Common myeloid progenitor, CD34-positive (primary cell): ENCODE data around the gene PPP4R1.

Experiments
- CTCF ChIA-PET: fragments of 350-600 bp; sonication (Branson Sonifier 250); formaldehyde crosslinking; loops from one replicate; lab custom pipeline; 2021; ENCODE audit warnings: antibody characterized with exemption; lab: Charles Lee
- POLR2A ChIA-PET: fragments of 350-600 bp; sonication (Branson Sonifier 250); formaldehyde crosslinking; loops from one replicate; lab custom pipeline; 2021; ENCODE audit warnings: antibody characterized with exemption; lab: Charles Lee
- DNase-seq, 3 donors: peaks; one replicate each; pipeline versions ENCODE4 v3.0.0 to v3.0.0-alpha.2; 2013
- H3K27ac ChIP-seq, 2 experiments: 1 replicate in 1 of 2; 2 replicates in 1 of 2; pipeline ENCODE4 v1.7.0; 2013; ENCODE audit warnings: inconsistent platforms in 2 of 2, low read length in 2 of 2, mild to moderate bottlenecking in 2 of 2, low read depth in 1 of 2, moderate library complexity in 1 of 2; ENCODE audit not compliant: severe bottlenecking in 2 of 2, insufficient read depth in 1 of 2, poor library complexity in 1 of 2
- H3K27me3 ChIP-seq, 5 experiments: replicated peaks in 2 of 5; 1 replicate in 3 of 5; 2 replicates in 2 of 5; pipeline versions ENCODE4 v1.6.1 to v1.7.0; 2013; ENCODE audit warnings: low read length in 4 of 5, mild to moderate bottlenecking in 2 of 5, moderate library complexity in 2 of 5, inconsistent platforms in 1 of 5; ENCODE audit not compliant: insufficient read depth in 5 of 5, control insufficient read depth in 4 of 5
- H3K36me3 ChIP-seq, 4 experiments: 1 replicate in 2 of 4; 2 replicates in 2 of 4; pipeline versions ENCODE4 v1.6.1 to v1.7.0; 2013; ENCODE audit warnings: low read length in 3 of 4, control low read depth in 1 of 4, mild to moderate bottlenecking in 1 of 4; ENCODE audit not compliant: control insufficient read depth in 4 of 4, insufficient read depth in 4 of 4
- H3K4me1 ChIP-seq, 4 experiments: 1 replicate in 3 of 4; 2 replicates in 1 of 4; pipeline versions ENCODE4 v1.6.1 to v1.7.1; 2013; ENCODE audit warnings: low read length in 3 of 4, mild to moderate bottlenecking in 3 of 4, control low read depth in 1 of 4, inconsistent platforms in 1 of 4, moderate library complexity in 1 of 4; ENCODE audit not compliant: control insufficient read depth in 4 of 4, insufficient read depth in 4 of 4; ENCODE audit errors: control extremely low read depth in 1 of 4
- H3K4me3 ChIP-seq, 7 experiments: 1 replicate in 4 of 7; 2 replicates in 3 of 7; pipeline versions ENCODE4 v1.5.1 to v1.7.0; 2013; ENCODE audit warnings: mild to moderate bottlenecking in 7 of 7, low read length in 6 of 7, moderate library complexity in 6 of 7, inconsistent platforms in 2 of 7, low read depth in 2 of 7, control low read depth in 1 of 7; ENCODE audit not compliant: insufficient read depth in 4 of 7, control insufficient read depth in 1 of 7; ENCODE audit errors: extremely low read depth in 1 of 7
- H3K9me3 ChIP-seq, 5 experiments: 1 replicate in 4 of 5; 2 replicates in 1 of 5; pipeline versions ENCODE4 v1.6.1 to v1.7.1; 2013; ENCODE audit warnings: low read length in 4 of 5, mild to moderate bottlenecking in 2 of 5, inconsistent platforms in 1 of 5, low read depth in 1 of 5, moderate library complexity in 1 of 5; ENCODE audit not compliant: control insufficient read depth in 4 of 5, insufficient read depth in 2 of 5; ENCODE audit errors: control extremely low read depth in 1 of 5
- WGBS: methylation state at CpG from one replicate; pipeline ENCODE4 v1.1.5; 2013; ENCODE audit not compliant: insufficient coverage; 5-methylcytosine and 5-hydroxymethylcytosine counted together

PPP4R1 gene

GRCh38 chr18:9558387-9559064, 55.8 kb downstream of the PPP4R1 start:
- no peak overlapping the region for H3K27ac ChIP-seq

GRCh38 chr18:9557250-9557943, 57.0 kb downstream of the PPP4R1 start:
- no peak for DNase-seq
- H3K36me3 ChIP-seq: peaks cover 21 to 92% (median 49%) of the 10 kb centered on the region in 4 experiments

More at GRCh38 chr18:9558387-9559064, 55.8 kb downstream of the PPP4R1 start:
- DNase-seq: no peak
- H3K4me1 ChIP-seq: no peaks in the 10 kb centered on the region
- H3K9me3 ChIP-seq: no peaks in the 10 kb centered on the region
- WGBS: 100% methylated on average over 1 of the region's 4 CpGs
- ChIA-PET CTCF (no interaction called here), POLR2A (no interaction called here)
- peaks cover 18 to 92% (median 48%) of the 10 kb centered on the region in 4 experiments for H3K36me3 ChIP-seq
- H3K27me3 ChIP-seq: no peaks in the 10 kb centered on the region
- H3K4me3 ChIP-seq: no peak overlapping the region

DNA sequence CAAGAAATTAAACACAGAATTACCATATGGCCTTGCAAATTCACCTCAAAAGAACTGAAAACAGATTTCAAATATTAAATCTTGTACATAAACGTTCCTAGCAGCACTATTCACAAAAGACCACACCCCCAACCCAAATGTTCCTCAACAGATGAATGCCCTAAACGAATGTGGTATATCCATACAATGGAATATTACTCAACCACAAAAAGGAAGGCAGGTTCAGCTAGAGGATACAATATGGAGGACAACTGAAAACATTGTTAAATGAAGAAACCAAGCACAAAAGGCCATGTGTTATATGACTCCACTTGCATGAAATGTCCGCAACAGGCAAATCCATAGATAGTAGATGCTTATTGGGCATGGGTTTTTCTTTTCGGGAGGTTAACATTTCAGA, 61.7 kb downstream of the PPP4R1 start:
- DNase-seq: no peak
- WGBS: no CpG with 5 or more reads among the region's 4 CpGs
- CTCF ChIA-PET: interaction anchor here (1.1 to 2.0 kb wide), 2 partner anchors 8 to 10 kb away, joined by 4 to 7 read pairs; no protein-coding TSS in a partner anchor

More at GRCh38 chr18:9557250-9557943, 57.0 kb downstream of the PPP4R1 start:
- Histone ChIP-seq H3K27ac (no peak overlapping the region), H3K9me3 (peaks cover 0 to 7% (median 3%) of the 10 kb centered on the region in 5 experiments), H3K4me3 (no peak overlapping the region), H3K4me1 (no peaks in the 10 kb centered on the region), H3K27me3 (no peaks in the 10 kb centered on the region)
- 99% methylated on average over 9 of the region's 13 CpGs for WGBS
- ChIA-PET CTCF (no interaction called here), POLR2A (interaction anchor here (0.6 kb wide), 1 partner anchor 9 kb away, joined by 3 read pairs; no protein-coding TSS in a partner anchor)

GRCh38 chr18:9552191-9552590, 62.2 kb downstream of the PPP4R1 start:
- ChIA-PET CTCF (interaction anchor here (2.0 kb wide), 1 partner anchor 11 kb away, joined by 7 read pairs; no protein-coding TSS in a partner anchor), POLR2A (no interaction called here)
- no peak overlapping the region for H3K4me3 ChIP-seq
- H3K9me3 ChIP-seq: peaks cover 0 to 7% (median 3%) of the 10 kb centered on the region in 5 experiments
- H3K36me3 ChIP-seq: peaks cover 32 to 95% (median 64%) of the 10 kb centered on the region in 4 experiments
- no CpG with 5 or more reads among the region's 3 CpGs for WGBS
- no peaks in the 10 kb centered on the region for H3K27me3 ChIP-seq
- H3K4me1 ChIP-seq: no peaks in the 10 kb centered on the region
- no peak overlapping the region for H3K27ac ChIP-seq
- DNase-seq: no peak

More for the DNA sequence above, 61.7 kb downstream of the PPP4R1 start:
- H3K27ac ChIP-seq: no peak overlapping the region
- peaks cover 0 to 7% (median 3%) of the 10 kb centered on the region in 5 experiments for H3K9me3 ChIP-seq
- H3K4me3 ChIP-seq: no peak overlapping the region
- POLR2A ChIA-PET: no interaction called here
- peaks cover 32 to 95% (median 64%) of the 10 kb centered on the region in 4 experiments for H3K36me3 ChIP-seq
- no peaks in the 10 kb centered on the region for H3K4me1 ChIP-seq
- H3K27me3 ChIP-seq: no peaks in the 10 kb centered on the region

GRCh38 chr18:9550429-9550828, 63.9 kb downstream of the PPP4R1 start:
- ChIA-PET CTCF (interaction anchor here (1.1 kb wide), 1 partner anchor 15 kb away, joined by 3 read pairs; no protein-coding TSS in a partner anchor), POLR2A (interaction anchor here (1.1 kb wide), 1 partner anchor 9 kb away, joined by 3 read pairs; no protein-coding TSS in a partner anchor)
- no peak for DNase-seq
- H3K4me3 ChIP-seq: no peak overlapping the region
- peaks cover 0 to 7% (median 3%) of the 10 kb centered on the region in 5 experiments for H3K9me3 ChIP-seq
- WGBS: 100% methylated on average over 3 of the region's 4 CpGs
- H3K4me1 ChIP-seq: no peaks in the 10 kb centered on the region
- H3K27ac ChIP-seq: no peak overlapping the region
- peaks cover 39 to 92% (median 69%) of the 10 kb centered on the region in 4 experiments for H3K36me3 ChIP-seq
- H3K27me3 ChIP-seq: no peaks in the 10 kb centered on the region

GRCh38 chr18:9549405-9549804, 65.0 kb downstream of the PPP4R1 start:
- no peak overlapping the region for H3K27ac ChIP-seq
- peaks cover 0 to 7% (median 3%) of the 10 kb centered on the region in 5 experiments for H3K9me3 ChIP-seq
- WGBS: 93% methylated on average over 5 of the region's 7 CpGs
- no peaks in the 10 kb centered on the region for H3K4me1 ChIP-seq
- ChIA-PET POLR2A (no interaction called here), CTCF (interaction anchor here (0.6 kb wide), 1 partner anchor 110 kb away, joined by 3 read pairs; no protein-coding TSS in a partner anchor)
- H3K4me3 ChIP-seq: no peak overlapping the region
- peaks cover 42 to 82% (median 63%) of the 10 kb centered on the region in 4 experiments for H3K36me3 ChIP-seq
- no peak for DNase-seq
- H3K27me3 ChIP-seq: no peaks in the 10 kb centered on the region
